Ascending aorta (tissue), 2 donors: Measurements from ENCODE around the gene LIMK1. TPM values are rescaled to one million over a fixed set of nuclear protein-coding genes. Genes with fewer than 3 reads are reported as not detected.
A peak's percentile ranks its signal among the peaks of the same experiment; 100 is the strongest.

ENCODE experiments used
- DNase-seq, 2 donors: peaks; one replicate each; pipeline ENCODE4 v3.0.0-alpha.2; 2019; ENCODE audit warnings: low spot score in 2 of 2
- H3K27ac ChIP-seq, 2 donors: fragments of 200-600 bp; sonication (generic); one replicate each; pipeline ENCODE4 v1.5.1; 2016 to 2017; ENCODE audit warnings: mild to moderate bottlenecking in 1 of 2
- H3K27me3 ChIP-seq: fragments of 200-600 bp; sonication (generic); one replicate; pipeline ENCODE4 v1.5.1; 2017
- H3K36me3 ChIP-seq, 2 donors: fragments of 200-600 bp; sonication (generic); one replicate each; pipeline ENCODE4 v1.5.1; 2016
- H3K4me1 ChIP-seq, 2 donors: fragments of 200-600 bp; sonication (generic); one replicate each; pipeline ENCODE4 v1.5.1; 2016 to 2017; ENCODE audit warnings: mild to moderate bottlenecking in 1 of 2
- H3K4me3 ChIP-seq, 2 donors: fragments of 200-600 bp; sonication (generic); one replicate each; pipeline ENCODE4 v1.5.1; 2016 to 2017; ENCODE audit warnings: mild to moderate bottlenecking in 1 of 2
- H3K9me3 ChIP-seq, 2 donors: fragments of 200-600 bp; sonication (generic); one replicate each; pipeline ENCODE4 v1.5.1; 2016
- intact Hi-C: fragments of 100-400 bp; cut with DNase I; formaldehyde crosslinking; loops from one replicate; pipeline ENCODE4 v1.15.1; 2023
- total RNA-seq: library from RNA; depleted of rRNA; stranded (reverse); fragments of >200 nt; gene quantifications from one replicate; pipeline ENCODE4 v1.1.0, GENCODE V29; 2016
- TF ChIP-seq, protein P1 (sequence below), 3 experiments: fragments of 200-600 bp in 2 of 3; fragments of 450-650 bp in 1 of 3; sonication (generic) in 2 of 3; IDR thresholded peaks; one replicate each; pipeline ENCODE4 v1.5.1; 2016 to 2019; ENCODE audit warnings: antibody characterized with exemption in 3 of 3, mild to moderate bottlenecking in 1 of 3, moderate library complexity in 1 of 3

The LIMK1 gene
- 30.0 TPM for total RNA-seq

DNA sequence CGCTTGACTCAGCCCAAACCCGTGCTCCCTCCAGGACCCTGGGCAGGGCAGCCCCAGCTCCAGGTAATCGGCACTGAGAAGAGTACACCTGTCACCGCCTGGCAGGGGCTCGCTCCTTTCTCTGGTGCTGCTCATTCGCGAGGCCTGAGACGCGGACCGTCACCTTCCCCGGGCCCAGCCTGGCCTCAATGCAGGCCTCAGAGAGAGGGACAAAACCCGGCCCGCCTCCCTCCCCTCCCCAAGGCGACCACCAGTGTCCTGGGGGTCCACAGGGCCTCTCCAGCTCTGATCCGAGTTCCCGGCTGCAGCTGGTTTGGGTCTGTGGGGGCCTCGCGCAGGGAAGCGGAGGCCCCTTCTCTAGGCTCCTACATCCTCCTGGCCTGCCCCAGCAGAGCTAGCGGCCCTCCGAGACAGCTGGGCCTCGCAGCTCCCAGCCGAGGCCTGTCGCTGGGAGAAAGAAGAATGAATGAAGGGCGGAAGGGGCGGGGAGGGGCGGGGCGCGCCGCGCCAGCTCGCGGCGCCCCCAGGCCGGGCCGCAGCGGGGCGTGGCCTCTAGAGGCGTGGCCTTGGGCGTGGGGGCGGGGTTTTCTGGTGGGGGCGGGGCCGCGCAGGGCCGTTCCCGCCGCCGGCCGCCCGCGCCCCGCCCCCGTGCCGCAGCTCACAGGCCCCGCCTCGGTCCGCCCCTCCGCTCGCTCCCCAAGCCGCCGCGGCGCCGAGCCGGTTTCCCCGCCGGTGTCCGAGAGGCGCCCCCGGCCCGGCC, at the start of gene LIMK1:
Gene LIMK1 (plus strand): TSS at position 688 of the 760 bp plus-strand sequence. CDS start 187 bp downstream, outside the sequence.
- intact Hi-C loops: no loop called here
- no peaks in the 10 kb centered on the region for H3K9me3 ChIP-seq
- H3K27ac ChIP-seq: peak within 1 kb of the TSS in 1 of 2 donors; percentile 62
- peak within 1 kb of the TSS; percentile 81 to 94 for H3K4me3 ChIP-seq
- peaks cover 6 to 15% of the 10 kb centered on the region in 2 donors for H3K4me1 ChIP-seq
- peak in 1 of 2 donors; percentile 89 for DNase-seq
- no peaks in the 10 kb centered on the region for H3K36me3 ChIP-seq
- H3K27me3 ChIP-seq: no peaks in the 10 kb centered on the region
- TF ChIP-seq, protein P1, sequence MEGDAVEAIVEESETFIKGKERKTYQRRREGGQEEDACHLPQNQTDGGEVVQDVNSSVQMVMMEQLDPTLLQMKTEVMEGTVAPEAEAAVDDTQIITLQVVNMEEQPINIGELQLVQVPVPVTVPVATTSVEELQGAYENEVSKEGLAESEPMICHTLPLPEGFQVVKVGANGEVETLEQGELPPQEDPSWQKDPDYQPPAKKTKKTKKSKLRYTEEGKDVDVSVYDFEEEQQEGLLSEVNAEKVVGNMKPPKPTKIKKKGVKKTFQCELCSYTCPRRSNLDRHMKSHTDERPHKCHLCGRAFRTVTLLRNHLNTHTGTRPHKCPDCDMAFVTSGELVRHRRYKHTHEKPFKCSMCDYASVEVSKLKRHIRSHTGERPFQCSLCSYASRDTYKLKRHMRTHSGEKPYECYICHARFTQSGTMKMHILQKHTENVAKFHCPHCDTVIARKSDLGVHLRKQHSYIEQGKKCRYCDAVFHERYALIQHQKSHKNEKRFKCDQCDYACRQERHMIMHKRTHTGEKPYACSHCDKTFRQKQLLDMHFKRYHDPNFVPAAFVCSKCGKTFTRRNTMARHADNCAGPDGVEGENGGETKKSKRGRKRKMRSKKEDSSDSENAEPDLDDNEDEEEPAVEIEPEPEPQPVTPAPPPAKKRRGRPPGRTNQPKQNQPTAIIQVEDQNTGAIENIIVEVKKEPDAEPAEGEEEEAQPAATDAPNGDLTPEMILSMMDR (IDR thresholded peaks at IDR 0.05): no peak

DNA sequence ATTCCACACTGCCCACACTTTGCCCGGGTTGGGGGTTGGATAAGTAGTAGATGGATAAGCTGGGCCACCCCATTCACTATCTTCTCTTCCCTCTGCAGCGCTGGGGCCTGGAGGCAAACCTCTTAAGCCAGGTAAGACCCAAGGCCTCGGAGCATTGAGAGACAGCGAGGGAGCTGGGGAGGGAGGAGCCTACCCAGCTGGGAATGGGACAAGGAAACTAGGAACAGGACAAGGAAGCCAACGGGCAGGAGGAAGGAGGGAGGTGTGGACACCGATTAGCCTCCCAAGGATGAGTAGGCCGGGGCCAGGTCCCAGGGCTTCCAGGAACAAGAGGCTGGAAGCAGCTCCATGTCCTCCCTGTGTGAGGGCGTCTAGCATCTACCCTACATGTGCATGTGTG, 46.0 kb upstream of the LIMK1 start:
- no peak overlapping the region for H3K4me3 ChIP-seq
- intact Hi-C loops: loop anchor here (2.0 kb wide), 1 partner anchor 17 kb away; no protein-coding TSS in a partner anchor
- no peaks in the 10 kb centered on the region for H3K9me3 ChIP-seq
- peaks cover 25 to 73% of the 10 kb centered on the region in 2 donors for H3K4me1 ChIP-seq
- DNase-seq: no peak
- H3K36me3 ChIP-seq: peaks cover 90 to 93% of the 10 kb centered on the region in 2 donors
- TF ChIP-seq, protein P1 (IDR thresholded peaks at IDR 0.05): no peak
- peak overlapping the region; percentile 79 to 98 for H3K27ac ChIP-seq
- H3K27me3 ChIP-seq: no peaks in the 10 kb centered on the region

DNA sequence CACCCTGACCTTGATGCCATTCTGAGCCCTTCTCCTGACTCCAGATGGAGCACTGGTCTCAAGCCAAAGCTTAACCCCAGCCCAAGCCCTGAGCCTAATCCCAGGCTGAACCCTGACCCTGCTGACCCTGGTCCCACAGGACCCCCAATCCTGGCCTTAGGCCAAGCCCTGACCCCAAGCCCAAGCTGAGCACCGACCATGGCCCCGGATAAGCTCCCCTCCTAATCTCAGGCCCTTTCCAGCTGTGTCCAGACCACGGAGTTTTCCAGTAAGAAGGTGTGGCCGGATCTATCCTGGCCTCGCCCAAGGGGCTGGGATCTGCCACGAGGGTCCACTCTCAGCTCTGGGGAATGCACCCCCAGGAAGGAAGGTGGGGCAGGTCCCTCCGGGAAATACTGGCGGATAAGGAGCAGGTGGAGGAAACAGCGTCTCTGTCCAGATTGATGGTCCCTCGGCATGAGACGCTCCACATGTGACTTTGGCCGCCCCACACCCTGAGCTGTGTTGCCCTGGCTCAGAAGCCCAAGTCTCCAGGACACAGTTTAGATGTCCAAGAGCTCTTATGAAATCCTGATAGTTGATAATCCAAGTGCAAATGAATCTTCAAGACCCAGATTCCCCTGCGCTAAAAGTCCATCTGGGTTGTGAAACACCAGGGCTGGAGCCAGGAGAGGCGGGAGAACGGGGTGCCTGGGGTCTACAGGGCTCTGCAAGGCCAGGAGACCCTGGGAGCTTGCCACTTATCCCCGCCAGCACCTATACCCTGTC, 45.2 kb upstream of the LIMK1 start:
- no peak for DNase-seq

DNA sequence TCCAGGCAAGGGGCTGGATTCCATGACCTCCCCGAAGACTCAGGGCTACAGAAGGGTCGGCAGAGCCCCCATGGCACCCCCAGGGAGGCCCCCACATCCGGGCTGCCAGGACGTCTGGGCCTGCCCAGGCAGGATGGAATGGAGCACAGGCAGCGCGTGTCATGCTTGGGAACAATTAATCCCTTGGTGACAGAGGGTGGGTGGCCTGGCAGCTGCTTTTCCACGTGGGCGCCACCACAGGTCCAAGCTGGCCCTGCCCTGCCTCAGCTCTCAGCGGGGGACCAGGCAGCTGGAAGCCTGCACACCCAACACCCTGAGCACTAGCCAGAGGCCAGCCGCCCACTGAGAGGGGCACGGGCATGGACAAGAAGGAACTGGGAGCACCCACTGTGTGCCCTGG, 44.3 kb upstream of the LIMK1 start:
- H3K4me1 ChIP-seq: peaks cover 11 to 66% of the 10 kb centered on the region in 2 donors
- H3K9me3 ChIP-seq: no peaks in the 10 kb centered on the region
- peak overlapping the region; percentile 79 to 98 for H3K27ac ChIP-seq
- no peak overlapping the region for H3K4me3 ChIP-seq
- no peaks in the 10 kb centered on the region for H3K27me3 ChIP-seq
- DNase-seq: no peak
- intact Hi-C loops: loop anchor here (2.0 kb wide), 1 partner anchor 15 kb away; no protein-coding TSS in a partner anchor
- peaks cover 98% of the 10 kb centered on the region in 2 donors for H3K36me3 ChIP-seq
- TF ChIP-seq, protein P1 (IDR thresholded peaks at IDR 0.05): no peak

More for the DNA sequence above, 45.2 kb upstream of the LIMK1 start:
- TF ChIP-seq, protein P1 (IDR thresholded peaks at IDR 0.05): no peak
- Histone ChIP-seq H3K27me3 (no peaks in the 10 kb centered on the region), H3K4me1 (peaks cover 19 to 71% of the 10 kb centered on the region in 2 donors), H3K4me3 (no peak overlapping the region), H3K27ac (peak overlapping the region; percentile 79 to 98), H3K36me3 (peaks cover 92 to 94% of the 10 kb centered on the region in 2 donors), H3K9me3 (no peaks in the 10 kb centered on the region)
- intact Hi-C loops: loop anchor here (2.0 kb wide), 1 partner anchor 16 kb away; no protein-coding TSS in a partner anchor

DNA sequence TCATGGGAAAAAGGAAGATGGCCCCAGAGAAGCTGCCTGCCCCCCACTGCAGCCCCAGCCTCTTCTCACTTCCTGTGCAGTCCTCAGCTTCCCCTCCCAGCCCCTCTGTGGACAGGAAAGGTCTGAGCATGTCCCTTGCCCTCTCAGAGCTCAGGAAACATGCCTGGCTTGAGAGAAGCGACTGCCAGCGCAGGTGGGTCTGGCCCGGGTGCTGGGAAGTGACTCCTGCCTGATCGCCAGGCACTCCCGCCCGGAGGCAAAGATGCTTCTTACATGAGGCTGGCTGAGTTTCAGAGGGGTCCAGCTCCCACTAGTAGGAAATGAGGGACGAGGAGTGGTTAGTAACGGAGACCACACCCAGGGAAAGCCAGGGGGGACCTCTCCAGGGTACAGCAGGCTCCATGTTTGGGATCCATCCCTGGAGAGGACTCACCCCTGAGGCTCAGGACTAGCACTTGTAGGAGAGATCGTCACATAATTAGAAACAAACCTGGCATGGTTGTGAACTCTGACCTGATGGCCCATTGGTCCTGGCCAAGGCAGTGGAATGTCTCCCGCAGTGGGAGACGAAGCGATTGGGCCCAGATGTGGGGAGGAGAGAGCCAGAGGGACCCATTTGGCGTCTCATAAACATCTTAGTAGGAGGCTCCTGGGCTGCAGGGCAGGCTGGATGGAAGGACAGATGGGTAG, 43.4 kb upstream of the LIMK1 start:
- DNase-seq: no peak
- peaks cover 98% of the 10 kb centered on the region in 2 donors for H3K36me3 ChIP-seq
- intact Hi-C loops: no loop called here

More for the DNA sequence above, 43.4 kb upstream of the LIMK1 start:
- Histone ChIP-seq H3K9me3 (no peaks in the 10 kb centered on the region), H3K27ac (peak overlapping the region; percentile 79 to 98), H3K4me3 (no peak overlapping the region), H3K4me1 (peaks cover 5 to 59% of the 10 kb centered on the region in 2 donors), H3K27me3 (no peaks in the 10 kb centered on the region)
- TF ChIP-seq, protein P1 (IDR thresholded peaks at IDR 0.05): no peak
